Activated naive CD4-positive, alpha-beta T cell treated with anti-CD3 and anti-CD28 coated beads for 36 hours (primary cell): ENCODE data around the gene LRFN2. TPM values are rescaled to one million over a fixed set of nuclear protein-coding genes. Genes with fewer than 3 reads are reported as not detected.

Source experiments
- CTCF ChIA-PET: fragments of 350-600 bp; sonication (Branson Sonifier 250); formaldehyde crosslinking; loops from one replicate; lab custom pipeline; 2021; ENCODE audit warnings: antibody characterized with exemption; lab: Charles Lee
- DNase-seq: peaks from one replicate; pipeline ENCODE4 v3.0.0-alpha.2; 2020
- H3K27ac Mint-ChIP-seq: one replicate; pipeline ENCODE4 v1.8.0; 2021; ENCODE audit warnings: mild to moderate bottlenecking, mixed read lengths
- H3K27me3 Mint-ChIP-seq: one replicate; pipeline ENCODE4 v1.8.0; 2021; ENCODE audit warnings: low read depth, mixed read lengths
- H3K36me3 Mint-ChIP-seq: one replicate; pipeline ENCODE4 v1.8.0; 2021; ENCODE audit warnings: low read depth, mixed read lengths
- H3K4me1 Mint-ChIP-seq: one replicate; pipeline ENCODE4 v1.8.0; 2021; ENCODE audit warnings: low read depth, mixed read lengths
- H3K4me3 Mint-ChIP-seq: one replicate; pipeline ENCODE4 v1.8.0; 2021; ENCODE audit warnings: mild to moderate bottlenecking, moderate library complexity, mixed read lengths
- H3K9me3 Mint-ChIP-seq: one replicate; pipeline ENCODE4 v1.8.0; 2021; ENCODE audit warnings: mixed read lengths
- intact Hi-C: fragments of 100-400 bp; cut with micrococcal nuclease; formaldehyde crosslinking; loops from one replicate; pipeline ENCODE4 v1.15.1; 2023
- total RNA-seq, 2 experiments: library from RNA; stranded (reverse); gene quantifications; one replicate each; pipeline ENCODE4 v1.2.3, GENCODE V29; 2021

LRFN2 gene
- total RNA-seq, 2 experiments from 2014 or later = not detected

DNA sequence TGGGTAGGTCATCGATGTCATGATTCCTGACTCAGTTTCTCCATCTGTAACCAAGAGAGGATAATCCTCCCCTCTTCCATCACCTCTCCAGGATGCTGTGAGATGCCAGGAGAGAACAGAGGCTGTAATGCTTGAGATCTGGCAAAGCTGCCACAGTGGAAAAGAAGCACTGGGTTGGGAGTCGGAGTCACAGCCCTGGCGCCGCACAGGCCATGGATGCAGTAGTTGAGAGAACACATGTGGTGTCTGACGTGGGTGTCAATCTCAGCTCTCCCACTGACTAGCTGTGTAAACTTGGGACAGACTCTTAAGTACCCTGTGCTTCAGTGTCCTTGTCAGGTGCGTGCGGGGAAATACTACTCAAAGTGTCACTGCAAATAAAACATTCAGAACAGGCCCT, 47.3 kb downstream of the LRFN2 start:
- no peak overlapping the region for H3K4me3 Mint-ChIP-seq
- intact Hi-C loops = no loop called here
- H3K9me3 Mint-ChIP-seq = no peaks in the 10 kb centered on the region
- H3K27ac Mint-ChIP-seq = no peak overlapping the region
- H3K4me1 Mint-ChIP-seq = no peaks in the 10 kb centered on the region
- DNase-seq = no peak
- no peaks in the 10 kb centered on the region for H3K36me3 Mint-ChIP-seq
- H3K27me3 Mint-ChIP-seq = no peaks in the 10 kb centered on the region
- CTCF ChIA-PET = no interaction called here

DNA sequence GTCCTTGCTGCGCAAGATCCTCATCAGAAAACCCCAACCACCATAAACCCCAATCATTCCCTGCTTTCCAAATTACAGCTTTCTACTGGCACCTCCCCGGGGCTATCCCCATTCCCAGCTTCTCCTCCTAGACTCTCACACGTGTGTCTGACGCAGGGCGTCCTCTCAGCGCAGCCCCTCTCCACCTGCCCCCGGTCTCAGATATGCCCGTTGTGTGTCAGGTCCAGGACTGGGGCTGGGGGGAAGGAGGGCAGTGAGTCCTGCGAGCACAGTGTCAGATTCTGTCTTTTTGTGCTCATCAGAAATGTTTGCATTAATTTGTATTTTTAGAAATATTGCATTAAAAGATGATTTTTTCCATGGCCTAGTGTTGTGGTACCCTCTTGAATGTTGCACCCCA, 48.6 kb downstream of the LRFN2 start:
- intact Hi-C loops = no loop called here
- H3K9me3 Mint-ChIP-seq = no peaks in the 10 kb centered on the region
- H3K4me1 Mint-ChIP-seq = no peaks in the 10 kb centered on the region
- CTCF ChIA-PET = no interaction called here
- no peaks in the 10 kb centered on the region for H3K36me3 Mint-ChIP-seq
- no peak overlapping the region for H3K4me3 Mint-ChIP-seq
- H3K27ac Mint-ChIP-seq = no peak overlapping the region
- no peak for DNase-seq
- no peaks in the 10 kb centered on the region for H3K27me3 Mint-ChIP-seq

- no peak for DNase-seq
- no peaks in the 10 kb centered on the region for H3K4me1 Mint-ChIP-seq
- H3K4me3 Mint-ChIP-seq = no peak overlapping the region
- no peaks in the 10 kb centered on the region for H3K27me3 Mint-ChIP-seq
- CTCF ChIA-PET = no interaction called here
- no peaks in the 10 kb centered on the region for H3K9me3 Mint-ChIP-seq
- intact Hi-C loops = no loop called here
- H3K27ac Mint-ChIP-seq = no peak overlapping the region
- H3K36me3 Mint-ChIP-seq = no peaks in the 10 kb centered on the region
These were observed 49.7 kb downstream of the LRFN2 start for GRCh38 chr6:40537446-40537845.

DNA sequence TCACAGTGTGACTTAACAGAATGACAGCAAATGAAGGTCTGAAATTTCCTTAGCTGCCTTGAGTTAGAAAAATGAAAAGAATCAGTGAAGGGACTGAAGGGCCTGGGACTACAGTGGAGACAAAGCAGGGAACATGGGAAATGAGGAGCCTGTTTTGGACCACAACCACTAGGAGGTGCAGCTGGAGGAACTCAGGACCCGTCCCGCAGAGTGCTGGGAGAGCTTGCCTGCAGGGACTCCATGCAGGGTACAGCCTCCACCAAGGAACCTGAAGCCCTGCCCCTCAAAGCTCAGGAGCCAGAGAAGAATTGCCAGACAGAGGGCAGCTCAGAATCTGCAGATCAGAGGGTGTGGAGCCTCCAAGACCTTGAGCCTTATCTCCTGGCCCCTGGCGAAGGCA, 50.7 kb downstream of the LRFN2 start:
- DNase-seq = no peak
- Mint-ChIP-seq H3K4me3 (no peak overlapping the region), H3K27me3 (no peaks in the 10 kb centered on the region), H3K27ac (no peak overlapping the region), H3K4me1 (no peaks in the 10 kb centered on the region), H3K36me3 (no peaks in the 10 kb centered on the region), H3K9me3 (no peaks in the 10 kb centered on the region)
- intact Hi-C loops = no loop called here
- CTCF ChIA-PET = no interaction called here

- Mint-ChIP-seq H3K4me1 (no peaks in the 10 kb centered on the region), H3K9me3 (no peaks in the 10 kb centered on the region), H3K4me3 (no peak overlapping the region), H3K27ac (no peak overlapping the region), H3K36me3 (no peaks in the 10 kb centered on the region), H3K27me3 (no peaks in the 10 kb centered on the region)
- CTCF ChIA-PET = no interaction called here
- intact Hi-C loops = no loop called here
- no peak for DNase-seq
These were observed 51.3 kb downstream of the LRFN2 start for GRCh38 chr6:40535819-40536380.

- no peaks in the 10 kb centered on the region for H3K9me3 Mint-ChIP-seq
- H3K4me1 Mint-ChIP-seq = no peaks in the 10 kb centered on the region
- H3K27me3 Mint-ChIP-seq = no peaks in the 10 kb centered on the region
- CTCF ChIA-PET = no interaction called here
- H3K27ac Mint-ChIP-seq = no peak overlapping the region
- H3K4me3 Mint-ChIP-seq = no peak overlapping the region
- intact Hi-C loops = no loop called here
- no peak for DNase-seq
- H3K36me3 Mint-ChIP-seq = no peaks in the 10 kb centered on the region
These were observed 51.9 kb downstream of the LRFN2 start for GRCh38 chr6:40535110-40535818.

DNA sequence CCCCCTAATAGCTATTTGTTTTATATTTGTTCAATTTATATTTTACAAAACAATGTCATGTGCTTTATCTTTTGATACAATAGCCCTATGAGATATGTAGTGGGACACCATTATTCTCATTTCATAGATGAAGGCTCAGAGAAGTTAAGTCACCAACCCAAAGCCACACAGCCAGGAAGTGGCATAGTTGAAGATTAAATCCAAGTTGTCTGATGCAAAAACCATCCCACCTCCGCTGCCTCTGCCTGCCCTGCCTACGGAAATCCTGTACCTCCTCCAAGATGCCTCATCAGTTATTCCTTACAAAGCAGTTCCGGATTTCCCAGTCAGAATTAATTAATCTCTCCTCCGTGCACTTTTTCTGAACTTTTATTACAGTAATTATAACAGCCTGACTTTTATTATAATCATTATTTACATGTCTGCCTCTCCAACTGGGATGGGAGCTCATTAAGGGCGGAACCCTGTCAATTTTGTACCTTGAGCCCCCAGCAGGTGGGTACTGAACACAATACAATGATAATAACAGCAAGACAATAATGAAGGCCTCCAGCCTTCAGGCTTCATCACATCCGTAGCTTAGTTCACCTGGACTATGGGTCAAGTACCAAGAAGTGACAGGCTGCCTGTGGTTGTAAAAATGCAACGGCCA, 54.7 kb downstream of the LRFN2 start:
- H3K36me3 Mint-ChIP-seq = no peaks in the 10 kb centered on the region
- DNase-seq = no peak
- no peak overlapping the region for H3K27ac Mint-ChIP-seq
- CTCF ChIA-PET = no interaction called here
- no peak overlapping the region for H3K4me3 Mint-ChIP-seq
- H3K4me1 Mint-ChIP-seq = no peaks in the 10 kb centered on the region
- no peaks in the 10 kb centered on the region for H3K27me3 Mint-ChIP-seq
- intact Hi-C loops = no loop called here
- no peaks in the 10 kb centered on the region for H3K9me3 Mint-ChIP-seq

- no peaks in the 10 kb centered on the region for H3K27me3 Mint-ChIP-seq
- H3K4me1 Mint-ChIP-seq = no peaks in the 10 kb centered on the region
- H3K4me3 Mint-ChIP-seq = no peak overlapping the region
- H3K27ac Mint-ChIP-seq = no peak overlapping the region
- no peaks in the 10 kb centered on the region for H3K36me3 Mint-ChIP-seq
- no peaks in the 10 kb centered on the region for H3K9me3 Mint-ChIP-seq
- no peak for DNase-seq
- CTCF ChIA-PET = no interaction called here
- intact Hi-C loops = no loop called here
These were observed 57.2 kb downstream of the LRFN2 start for GRCh38 chr6:40529919-40530318.

DNA sequence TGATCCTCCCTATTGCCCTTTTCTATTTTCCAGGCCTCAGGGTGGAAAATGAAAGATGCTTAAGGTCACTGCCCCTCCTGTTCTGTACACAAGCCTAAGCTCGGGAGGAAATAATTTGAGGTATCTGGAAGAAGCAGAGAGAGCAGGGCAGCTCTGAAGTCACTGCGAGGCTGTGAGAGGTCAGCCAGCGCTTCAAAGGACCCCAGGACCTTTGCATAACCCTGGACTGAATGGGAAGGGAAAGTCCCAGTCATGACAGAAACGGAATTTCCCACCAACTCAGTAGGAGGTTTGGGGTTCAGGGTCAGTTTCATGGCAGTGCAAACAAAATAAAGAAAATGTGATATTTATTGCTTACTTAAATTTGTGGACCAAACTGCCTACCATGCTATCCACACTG, 58.1 kb downstream of the LRFN2 start:
- DNase-seq = no peak
- H3K36me3 Mint-ChIP-seq = no peaks in the 10 kb centered on the region
- no peaks in the 10 kb centered on the region for H3K4me1 Mint-ChIP-seq
- intact Hi-C loops = no loop called here
- no peaks in the 10 kb centered on the region for H3K9me3 Mint-ChIP-seq
- H3K27me3 Mint-ChIP-seq = no peaks in the 10 kb centered on the region
- H3K4me3 Mint-ChIP-seq = no peak overlapping the region
- H3K27ac Mint-ChIP-seq = no peak overlapping the region
- CTCF ChIA-PET = no interaction called here

DNA sequence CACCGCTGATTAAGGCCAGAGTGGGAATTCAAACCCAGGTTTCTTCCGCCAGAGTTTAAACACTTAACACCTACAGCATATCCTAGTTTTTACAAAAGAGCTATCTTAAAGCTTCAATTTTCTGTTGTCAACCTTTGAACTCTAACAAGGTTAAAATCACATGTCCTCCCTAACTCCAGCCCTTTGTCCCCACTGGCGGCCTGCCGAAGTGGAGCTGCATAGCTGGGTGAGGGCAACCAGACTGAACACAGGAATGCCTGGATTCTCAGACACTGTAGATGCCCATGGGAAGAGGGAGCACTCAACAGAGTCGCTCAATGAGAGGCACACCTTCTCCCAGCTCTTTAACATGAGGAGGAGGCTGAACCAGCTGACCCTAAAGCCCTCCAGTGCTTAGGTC, 59.1 kb downstream of the LRFN2 start:
- CTCF ChIA-PET = no interaction called here
- H3K36me3 Mint-ChIP-seq = no peaks in the 10 kb centered on the region
- no peaks in the 10 kb centered on the region for H3K27me3 Mint-ChIP-seq
- intact Hi-C loops = no loop called here
- no peaks in the 10 kb centered on the region for H3K4me1 Mint-ChIP-seq
- H3K27ac Mint-ChIP-seq = no peak overlapping the region
- no peak overlapping the region for H3K4me3 Mint-ChIP-seq
- no peaks in the 10 kb centered on the region for H3K9me3 Mint-ChIP-seq
- DNase-seq = no peak

DNA sequence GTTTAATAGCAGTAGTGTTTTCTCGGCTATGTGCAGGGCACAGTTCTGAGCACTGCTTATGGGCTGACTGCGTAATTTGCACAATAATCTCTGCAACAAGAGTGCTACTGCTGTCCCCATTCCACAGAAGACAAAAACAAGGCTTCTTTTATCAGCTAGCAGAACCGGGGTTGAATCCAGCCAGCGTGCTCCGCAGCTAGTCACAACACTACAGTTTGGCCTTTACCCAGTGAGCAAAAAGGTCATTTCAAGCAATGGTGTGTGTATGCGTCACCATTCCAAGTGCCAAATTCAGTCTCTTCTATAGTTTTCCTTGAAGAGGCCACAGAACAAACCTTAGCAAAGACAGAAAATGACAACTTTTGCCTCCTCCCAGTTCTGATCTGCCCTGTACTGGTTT, 61.1 kb downstream of the LRFN2 start:
- Mint-ChIP-seq H3K9me3 (no peaks in the 10 kb centered on the region), H3K4me3 (no peak overlapping the region), H3K27me3 (no peaks in the 10 kb centered on the region), H3K36me3 (no peaks in the 10 kb centered on the region), H3K4me1 (no peaks in the 10 kb centered on the region), H3K27ac (no peak overlapping the region)
- DNase-seq = no peak
- CTCF ChIA-PET = no interaction called here
- intact Hi-C loops = no loop called here

- peaks cover 2% of the 10 kb centered on the region for H3K4me1 Mint-ChIP-seq
- CTCF ChIA-PET = interaction anchor here (0.5 to 0.8 kb wide), 3 partner anchors 23 to 194 kb away, joined by 3 to 4 read pairs (median 3); no protein-coding TSS in a partner anchor
- H3K9me3 Mint-ChIP-seq = no peaks in the 10 kb centered on the region
- peaks cover 2% of the 10 kb centered on the region for H3K27me3 Mint-ChIP-seq
- DNase-seq = no peak
- intact Hi-C loops = no loop called here
- H3K36me3 Mint-ChIP-seq = no peaks in the 10 kb centered on the region
- no peak overlapping the region for H3K27ac Mint-ChIP-seq
- H3K4me3 Mint-ChIP-seq = no peak overlapping the region
These were observed 62.2 kb downstream of the LRFN2 start for GRCh38 chr6:40524797-40525585.
